CD4-positive, alpha-beta T cell (primary cell): Measurements from ENCODE around the gene KLK11. TPM values are rescaled to one million over a fixed set of nuclear protein-coding genes. Genes with fewer than 3 reads are reported as not detected.

Source experiments
- ATAC-seq: fragments of 200-7000 bp; cut with Tn5 transposase; one replicate; pipeline ENCODE4 v1.10.0; 2022; ENCODE audit warnings: mild to moderate bottlenecking; ENCODE audit not compliant: poor library complexity
- CTCF ChIA-PET: fragments of 350-600 bp; sonication (Branson Sonifier 250); formaldehyde crosslinking; loops from one replicate; lab custom pipeline; 2021; ENCODE audit warnings: antibody characterized with exemption, inconsistent platforms; lab: Charles Lee
- POLR2A ChIA-PET: fragments of 350-600 bp; sonication (Branson Sonifier 250); formaldehyde crosslinking; loops from one replicate; lab custom pipeline; 2021; ENCODE audit warnings: antibody characterized with exemption, inconsistent platforms; lab: Charles Lee
- DNase-seq, 14 experiments: peaks; one replicate each; pipeline ENCODE4 v3.0.0-alpha.2; 2013 to 2020; ENCODE audit warnings: mixed read lengths in 2 of 14
- H3K27ac ChIP-seq, 2 donors: one replicate each; pipeline versions ENCODE4 v1.5.1 to v1.7.0; 2013; ENCODE audit warnings: low read length in 2 of 2, low read depth in 1 of 2, mild to moderate bottlenecking in 1 of 2
- H3K27me3 ChIP-seq, 2 experiments: 1 replicate in 1 of 2; 2 replicates in 1 of 2; pipeline versions ENCODE4 v1.6.1 to v1.7.0; 2013; ENCODE audit warnings: low read length in 2 of 2, control low read depth in 1 of 2, mild to moderate bottlenecking in 1 of 2, moderate library complexity in 1 of 2; ENCODE audit not compliant: insufficient read depth in 2 of 2, control insufficient read depth in 1 of 2
- H3K36me3 ChIP-seq: one replicate; pipeline ENCODE4 v1.6.1; 2013; ENCODE audit warnings: low read length, control low read depth; ENCODE audit not compliant: insufficient read depth
- H3K4me1 ChIP-seq: one replicate; pipeline ENCODE4 v1.6.1; 2013; ENCODE audit warnings: low read length, control low read depth; ENCODE audit not compliant: insufficient read depth
- H3K4me3 ChIP-seq: one replicate; pipeline ENCODE4 v1.5.1; 2013; ENCODE audit warnings: mild to moderate bottlenecking, low read length, moderate library complexity
- H3K9me3 ChIP-seq, 2 experiments: 1 replicate in 1 of 2; 2 replicates in 1 of 2; pipeline versions ENCODE4 v1.6.1 to v1.7.0; 2013; ENCODE audit warnings: low read length in 2 of 2, mild to moderate bottlenecking in 2 of 2, control low read depth in 1 of 2, moderate library complexity in 1 of 2; ENCODE audit not compliant: control insufficient read depth in 1 of 2, insufficient read depth in 1 of 2
- H3K27ac Mint-ChIP-seq: one replicate; pipeline ENCODE4 v1.8.0; 2020; ENCODE audit warnings: mixed read lengths
- H3K27me3 Mint-ChIP-seq: one replicate; pipeline ENCODE4 v1.8.0; 2021; ENCODE audit warnings: mixed read lengths
- H3K36me3 Mint-ChIP-seq: one replicate; pipeline ENCODE4 v1.8.0; 2021; ENCODE audit warnings: low read depth, mixed read lengths
- H3K4me1 Mint-ChIP-seq: one replicate; pipeline ENCODE4 v1.8.0; 2021; ENCODE audit warnings: low read depth, mixed read lengths
- H3K4me3 Mint-ChIP-seq: one replicate; pipeline ENCODE4 v1.8.0; 2020; ENCODE audit warnings: mild to moderate bottlenecking, mixed read lengths
- H3K9me3 Mint-ChIP-seq: one replicate; pipeline ENCODE4 v1.8.0; 2020; ENCODE audit warnings: mixed read lengths
- CTCF ChIP-seq: fragments of 200-600 bp; IDR thresholded peaks from one replicate; pipeline ENCODE4 v1.8.0; 2022; ENCODE audit warnings: antibody characterized with exemption, mild to moderate bottlenecking
- intact Hi-C, 2 experiments: fragments of 100-400 bp; cut with DNase I in 1 of 2; cut with micrococcal nuclease in 1 of 2; formaldehyde crosslinking; loops; one replicate each; pipeline versions ENCODE4 v1.15.1 to v1.9.0; 2023 to 2025; cut with DNase I, micrococcal nuclease
- total RNA-seq, 174 experiments: library from RNA in 2 of 174; stranded (reverse) in 2 of 174; gene quantifications; one replicate each; pipeline ENCODE4 v1.2.3 and lab custom pipeline; 2021 to 2026

The KLK11 gene
- total RNA-seq, 2 experiments from 2014 or later: not detected

GRCh38 chr19:51029718-51030117, 3.3 kb upstream of the KLK11 start:
- no peaks in the 10 kb centered on the region for H3K4me1 Mint-ChIP-seq

GRCh38 chr19:51027873-51028272, 1.5 kb upstream of the KLK11 start:
- DNase-seq (no peak), ATAC-seq (no peak)
- Mint-ChIP-seq H3K27ac (no peak overlapping the region), H3K4me3 (no peak overlapping the region), H3K4me1 (no peaks in the 10 kb centered on the region), H3K36me3 (no peaks in the 10 kb centered on the region), H3K9me3 (no peaks in the 10 kb centered on the region), H3K27me3 (peaks cover 66% of the 10 kb centered on the region)
- Histone ChIP-seq H3K36me3 (no peaks in the 10 kb centered on the region), H3K9me3 (peaks cover 0 to 4% of the 10 kb centered on the region in 2 experiments), H3K4me1 (no peaks in the 10 kb centered on the region), H3K27me3 (peaks cover 2 to 28% of the 10 kb centered on the region in 2 experiments), H3K4me3 (no peak overlapping the region), H3K27ac (no peak overlapping the region)
- no peak for TF ChIP-seq CTCF
- intact Hi-C loops: no loop called here
- CTCF ChIA-PET: no interaction called here
- POLR2A ChIA-PET: no interaction called here

More at GRCh38 chr19:51029718-51030117, 3.3 kb upstream of the KLK11 start:
- DNase-seq: no peak
- no peak for TF ChIP-seq CTCF
- CTCF ChIA-PET: no interaction called here
- Histone ChIP-seq H3K27ac (no peak overlapping the region), H3K4me1 (no peaks in the 10 kb centered on the region), H3K36me3 (no peaks in the 10 kb centered on the region), H3K4me3 (no peak overlapping the region), H3K9me3 (peaks cover 0 to 4% of the 10 kb centered on the region in 2 experiments), H3K27me3 (peaks cover 4 to 22% of the 10 kb centered on the region in 2 experiments)
- H3K9me3 Mint-ChIP-seq: no peaks in the 10 kb centered on the region
- no peak overlapping the region for H3K27ac Mint-ChIP-seq
- intact Hi-C loops: no loop called here
- peaks cover 64% of the 10 kb centered on the region for H3K27me3 Mint-ChIP-seq
- H3K4me3 Mint-ChIP-seq: no peak overlapping the region
- POLR2A ChIA-PET: no interaction called here
- ATAC-seq: no peak
- H3K36me3 Mint-ChIP-seq: no peaks in the 10 kb centered on the region

GRCh38 chr19:51027126-51027806, 850 bp upstream of the KLK11 start:
- Histone ChIP-seq H3K4me3 (no peak overlapping the region), H3K4me1 (no peaks in the 10 kb centered on the region), H3K27me3 (peaks cover 4 to 32% of the 10 kb centered on the region in 2 experiments), H3K9me3 (peaks cover 0 to 4% of the 10 kb centered on the region in 2 experiments), H3K27ac (no peak overlapping the region), H3K36me3 (no peaks in the 10 kb centered on the region)
- ATAC-seq (no peak), DNase-seq (no peak)
- TF ChIP-seq CTCF: no peak
- POLR2A ChIA-PET: no interaction called here
- H3K4me1 Mint-ChIP-seq: no peaks in the 10 kb centered on the region
- no peaks in the 10 kb centered on the region for H3K36me3 Mint-ChIP-seq
- no peaks in the 10 kb centered on the region for H3K9me3 Mint-ChIP-seq
- peaks cover 73% of the 10 kb centered on the region for H3K27me3 Mint-ChIP-seq
- no peak overlapping the region for H3K27ac Mint-ChIP-seq
- intact Hi-C loops: no loop called here
- CTCF ChIA-PET: no interaction called here
- no peak overlapping the region for H3K4me3 Mint-ChIP-seq
